Measurements from ENCODE around the gene MKNK1.

Gene MKNK1

DNA sequence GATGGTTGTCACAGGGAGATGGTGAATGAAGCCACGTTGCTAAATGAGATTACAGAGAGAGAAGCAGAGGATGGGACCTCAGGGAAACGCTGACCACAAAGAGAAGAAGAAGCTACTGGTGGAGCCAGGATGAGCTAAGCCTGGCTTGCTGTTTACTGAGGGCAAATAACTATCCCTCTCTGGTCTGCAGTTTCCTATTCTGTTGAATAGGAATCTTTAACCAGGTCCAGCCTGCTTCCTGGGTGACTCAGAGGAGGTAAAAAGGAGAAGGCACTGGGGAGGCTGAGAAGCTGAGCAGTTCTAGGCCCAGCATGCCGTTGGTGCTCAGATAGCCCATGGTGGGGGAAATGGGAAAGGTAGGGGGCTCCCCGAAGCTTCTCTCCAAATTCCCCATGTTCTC lies 84.9 kb downstream of the MKNK1 start:
- DNase-seq: no peak

DNA sequence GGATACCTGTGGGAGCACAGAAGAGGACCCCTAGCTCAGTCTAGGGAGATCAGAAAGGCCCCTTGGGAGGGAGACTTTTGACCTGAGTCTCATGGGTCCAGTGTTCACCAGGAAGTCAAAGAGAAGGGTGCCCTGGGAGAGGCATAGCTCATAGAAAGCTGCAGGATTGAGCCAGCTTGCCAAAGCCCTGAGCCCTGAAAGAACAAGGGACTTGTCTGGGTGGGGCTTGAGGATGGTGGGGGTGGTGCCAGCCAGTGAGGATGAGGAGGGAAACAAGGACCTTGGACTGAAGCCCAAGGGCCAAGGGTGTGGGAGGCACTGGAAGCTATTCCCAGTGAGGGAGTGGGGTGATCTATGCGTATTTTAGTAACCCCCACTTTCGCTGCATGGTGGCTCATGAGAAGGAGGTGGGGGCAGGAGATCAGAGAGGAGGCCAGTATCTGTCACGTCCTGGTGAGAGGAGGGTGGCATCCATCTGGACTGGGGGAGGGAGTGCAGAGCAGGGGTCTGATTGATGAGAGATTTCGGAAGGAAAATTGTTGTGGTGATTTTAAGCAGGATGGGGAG lies 86.1 kb downstream of the MKNK1 start:
- no peak for DNase-seq

DNA sequence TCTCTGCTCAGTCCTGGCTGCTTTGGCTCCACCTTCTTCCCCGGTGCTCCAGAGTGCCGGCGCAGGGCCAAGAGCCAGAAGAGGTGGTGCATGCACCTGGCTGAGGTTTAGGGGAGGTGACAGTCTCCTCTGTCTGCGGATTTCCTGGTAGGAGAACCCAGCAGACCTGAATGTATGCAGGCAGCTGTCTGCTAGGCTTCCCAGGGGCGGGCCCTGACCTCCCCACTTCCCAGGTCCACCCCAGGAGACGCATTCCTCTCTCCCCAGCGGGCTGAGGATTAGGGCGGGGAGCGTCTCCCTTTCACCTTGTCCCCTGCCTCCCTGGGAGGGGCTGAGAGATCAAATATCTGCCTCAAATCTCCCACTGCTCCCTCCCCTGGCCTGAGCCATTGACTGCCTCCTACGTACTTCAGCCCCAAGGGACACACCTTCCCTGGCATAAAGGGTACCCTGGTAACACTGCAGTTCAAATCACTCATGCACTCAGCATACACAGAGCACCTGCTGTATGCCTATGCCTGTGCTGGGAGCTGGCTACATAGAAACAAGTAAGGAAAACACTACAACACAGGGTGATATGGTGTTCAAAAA lies 87.0 kb downstream of the MKNK1 start:
- DNase-seq: peak; percentile 35

DNA sequence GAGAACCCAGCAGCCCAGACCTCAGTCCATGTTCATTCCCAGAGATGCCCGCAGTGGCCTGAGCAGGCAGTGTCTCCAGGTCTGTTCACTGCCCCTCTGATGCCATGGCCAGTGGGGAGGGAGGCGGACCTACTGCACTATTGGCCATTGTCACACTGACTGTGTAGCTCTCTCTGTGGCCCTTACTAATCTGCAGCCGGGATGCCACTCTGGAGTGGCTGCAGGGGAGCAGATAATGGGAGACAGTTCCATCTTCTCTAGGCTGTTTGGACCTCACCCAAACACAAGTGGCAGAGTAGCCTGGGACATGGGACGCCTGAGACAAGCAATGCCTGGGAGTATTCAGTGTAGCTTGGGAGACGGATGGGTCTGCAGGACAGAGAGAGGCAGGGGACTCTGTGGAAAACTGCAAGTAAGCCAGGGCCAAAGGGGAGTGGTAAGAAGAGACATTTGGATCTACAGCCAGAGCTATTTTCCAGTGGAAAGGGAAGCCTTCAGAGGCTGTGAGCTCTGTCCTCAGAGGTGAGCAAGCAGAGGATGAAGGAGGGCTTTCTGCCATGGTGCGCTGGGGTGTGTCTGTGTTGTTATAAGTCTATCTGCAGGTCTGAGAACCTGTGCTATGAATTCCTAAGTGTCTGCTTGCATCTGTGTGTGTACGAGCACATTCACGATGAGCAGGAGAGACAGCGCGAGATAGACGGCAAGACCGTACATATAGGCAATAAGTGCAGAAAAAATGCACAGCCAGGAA lies 87.7 kb downstream of the MKNK1 start:
- DNase-seq: no peak

DNA sequence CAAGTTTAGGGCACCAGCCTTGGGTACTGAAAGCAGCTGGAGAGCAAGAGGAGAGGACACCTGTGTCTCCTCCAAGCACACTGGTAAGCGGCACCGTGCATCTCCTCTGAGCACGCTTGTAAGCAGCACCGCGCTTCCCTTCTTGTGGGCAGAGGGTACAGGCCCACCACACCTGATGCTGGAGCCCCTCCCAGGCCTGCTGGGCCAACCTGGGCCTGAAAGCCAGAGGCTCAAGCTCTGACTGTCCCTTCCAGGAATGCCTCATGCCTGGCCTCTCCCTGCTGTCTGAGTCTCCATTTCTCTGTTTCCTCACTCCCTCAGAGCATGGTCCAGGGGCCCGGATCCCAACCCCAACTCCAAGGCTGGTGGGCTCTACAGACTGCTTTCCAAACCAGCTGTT lies 88.5 kb downstream of the MKNK1 start:
- DNase-seq: no peak

DNA sequence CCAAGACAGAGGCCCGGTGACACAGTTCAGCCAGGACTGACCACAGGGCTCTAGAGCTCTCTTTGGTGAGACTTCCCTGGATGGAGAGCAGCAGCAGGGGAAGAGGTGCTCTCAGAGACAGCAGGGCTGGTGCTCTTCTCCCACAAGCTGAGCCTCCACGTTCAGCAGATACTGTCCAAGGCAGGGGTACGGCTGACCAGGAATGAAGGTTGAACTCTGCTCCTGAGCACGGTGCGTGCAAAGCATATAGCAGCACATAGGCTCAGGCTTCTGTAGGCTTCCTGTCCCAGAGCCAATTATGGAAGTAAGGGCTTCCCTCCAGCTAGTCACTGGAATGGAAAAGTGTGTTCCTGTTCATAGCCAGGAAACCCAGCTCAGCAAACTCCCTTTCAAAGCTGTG lies 90.5 kb downstream of the MKNK1 start:
- no peak for DNase-seq

DNA sequence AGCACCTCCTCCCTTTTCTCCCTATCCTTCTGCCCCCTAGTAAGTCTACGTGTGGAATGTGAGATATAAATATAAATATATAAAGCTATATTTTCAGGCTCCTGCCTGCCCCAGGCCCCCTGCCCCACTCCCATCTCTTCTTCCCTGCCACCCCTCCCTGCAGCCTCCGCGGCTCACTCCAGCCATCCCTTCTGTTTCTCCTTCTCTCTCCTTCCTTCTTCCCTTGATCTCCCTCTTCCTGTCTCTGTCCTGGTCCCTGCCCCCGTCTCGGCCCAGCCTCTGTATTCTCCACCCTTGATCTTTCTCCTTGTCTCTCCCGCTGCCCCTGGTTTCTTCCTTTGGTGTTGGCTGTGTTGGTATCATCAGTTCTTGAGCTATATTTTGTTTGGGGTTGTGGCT lies 91.3 kb downstream of the MKNK1 start:
- DNase-seq: no peak

DNA sequence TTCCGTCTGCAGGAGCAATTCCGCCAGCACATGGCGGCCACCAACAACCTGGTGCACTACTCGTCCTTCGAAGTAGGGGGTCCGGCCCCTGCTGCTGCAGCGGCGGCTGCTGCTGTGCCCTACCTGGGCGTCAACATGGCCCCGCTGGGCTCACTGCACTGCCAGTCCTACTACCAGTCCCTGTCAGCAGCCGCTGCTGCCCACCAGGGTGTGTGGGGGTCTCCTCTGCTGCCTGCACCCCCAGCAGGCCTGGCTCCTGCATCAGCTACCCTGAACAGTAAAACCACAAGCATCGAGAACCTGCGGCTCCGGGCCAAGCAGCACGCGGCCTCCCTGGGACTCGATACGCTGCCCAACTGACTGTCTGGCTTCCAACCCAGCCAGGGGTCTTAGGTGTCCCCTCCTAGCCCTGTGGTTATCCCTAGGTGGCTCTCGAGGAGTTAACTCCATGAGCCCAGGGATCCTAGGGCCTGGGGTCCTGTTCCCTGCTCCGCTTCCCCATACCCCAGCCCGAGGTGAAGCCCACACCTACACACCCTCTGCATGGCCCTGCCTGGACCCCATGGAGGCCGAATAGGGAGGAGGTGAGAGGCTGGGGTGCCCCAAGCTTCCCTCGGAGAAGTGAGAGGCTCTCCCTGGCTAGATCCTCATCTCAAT lies 91.8 kb downstream of the MKNK1 start:
- DNase-seq: no peak

DNA sequence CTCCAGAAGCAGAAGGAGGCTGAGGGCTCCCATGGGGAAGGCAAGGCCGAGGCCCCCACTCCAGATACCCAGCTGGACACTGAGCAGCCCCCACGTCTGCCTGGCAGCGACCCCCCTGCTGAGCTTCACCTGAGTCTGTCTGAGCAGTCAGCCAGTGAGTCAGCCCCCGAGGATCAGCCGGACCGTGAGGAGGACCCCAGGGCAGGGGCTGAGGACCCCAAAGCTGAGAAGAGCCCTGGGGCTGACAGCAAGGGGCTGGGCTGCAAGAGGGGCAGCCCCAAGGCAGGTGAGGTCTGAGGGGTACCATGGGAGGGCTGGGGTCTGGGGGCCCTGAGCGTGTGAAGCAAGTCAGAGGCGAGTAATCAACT lies 93.1 kb downstream of the MKNK1 start:
- DNase-seq: no peak

DNA sequence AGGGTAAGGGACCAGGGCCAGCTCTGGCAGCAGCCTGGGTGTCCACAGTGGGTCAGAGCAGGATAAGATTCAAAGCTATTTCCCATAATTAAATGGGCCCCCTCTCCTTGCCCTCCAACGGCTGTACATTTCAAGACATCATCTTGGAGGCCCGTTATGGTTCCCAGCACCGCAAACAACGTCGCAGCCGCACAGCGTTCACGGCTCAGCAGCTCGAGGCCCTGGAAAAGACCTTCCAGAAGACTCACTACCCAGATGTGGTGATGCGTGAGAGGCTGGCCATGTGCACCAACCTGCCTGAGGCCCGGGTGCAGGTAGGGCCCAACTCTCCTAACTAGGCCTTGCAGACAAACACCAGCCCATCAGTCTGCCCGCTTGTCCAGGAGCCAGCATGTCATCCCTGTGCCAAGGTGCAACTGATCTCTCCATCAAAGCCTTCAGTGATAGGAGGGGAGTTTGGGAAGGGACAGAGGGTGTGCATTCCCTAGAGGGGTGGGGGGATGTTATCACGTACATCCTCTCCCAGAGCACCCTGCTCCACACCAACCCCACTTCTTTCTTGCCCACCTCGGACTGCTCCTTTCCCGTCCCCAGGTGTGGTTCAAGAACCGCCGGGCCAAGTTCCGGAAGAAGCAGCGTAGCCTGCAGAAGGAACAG lies 93.6 kb downstream of the MKNK1 start:
- DNase-seq: no peak

DNA sequence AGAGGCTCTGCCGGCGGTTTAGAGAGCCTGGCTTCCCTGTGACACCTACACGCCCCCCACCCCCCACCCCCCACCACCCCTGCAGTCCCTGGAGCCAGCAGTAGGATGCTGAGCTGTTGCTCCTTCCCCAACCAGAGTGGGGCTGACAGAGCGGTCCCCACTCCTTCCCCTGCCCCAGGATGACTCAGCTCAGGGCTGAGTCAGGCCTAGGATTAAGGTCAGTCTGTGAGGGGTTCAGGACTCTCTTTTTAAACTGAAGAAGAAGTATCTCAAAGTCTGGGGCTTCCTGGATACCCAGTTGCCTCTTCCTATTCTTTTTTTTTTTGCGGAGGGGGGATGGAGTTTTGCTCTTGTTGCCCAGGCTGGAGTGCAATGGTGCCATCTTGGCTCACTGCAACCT lies 95.3 kb downstream of the MKNK1 start:
- DNase-seq: no peak
